Peyer's patch (tissue), 4 donors: ENCODE data around the gene PAAF1.

Experiments
- POLR2A ChIP-seq, 2 donors: fragments of 450-650 bp; IDR thresholded peaks; one replicate each; pipeline ENCODE4 v1.5.1; 2017; ENCODE audit warnings: antibody characterized with exemption in 2 of 2, mild to moderate bottlenecking in 2 of 2, moderate library complexity in 2 of 2
- TF ChIP-seq, protein P1 (sequence below), 6 experiments: fragments of 450-650 bp in 4 of 6; fragments of 200-600 bp in 2 of 6; sonication (generic) in 1 of 6; IDR thresholded peaks; one replicate each; pipeline ENCODE4 v1.5.1; 2017 to 2019; ENCODE audit warnings: antibody characterized with exemption in 6 of 6, mild to moderate bottlenecking in 3 of 6, moderate library complexity in 1 of 6

DNA sequence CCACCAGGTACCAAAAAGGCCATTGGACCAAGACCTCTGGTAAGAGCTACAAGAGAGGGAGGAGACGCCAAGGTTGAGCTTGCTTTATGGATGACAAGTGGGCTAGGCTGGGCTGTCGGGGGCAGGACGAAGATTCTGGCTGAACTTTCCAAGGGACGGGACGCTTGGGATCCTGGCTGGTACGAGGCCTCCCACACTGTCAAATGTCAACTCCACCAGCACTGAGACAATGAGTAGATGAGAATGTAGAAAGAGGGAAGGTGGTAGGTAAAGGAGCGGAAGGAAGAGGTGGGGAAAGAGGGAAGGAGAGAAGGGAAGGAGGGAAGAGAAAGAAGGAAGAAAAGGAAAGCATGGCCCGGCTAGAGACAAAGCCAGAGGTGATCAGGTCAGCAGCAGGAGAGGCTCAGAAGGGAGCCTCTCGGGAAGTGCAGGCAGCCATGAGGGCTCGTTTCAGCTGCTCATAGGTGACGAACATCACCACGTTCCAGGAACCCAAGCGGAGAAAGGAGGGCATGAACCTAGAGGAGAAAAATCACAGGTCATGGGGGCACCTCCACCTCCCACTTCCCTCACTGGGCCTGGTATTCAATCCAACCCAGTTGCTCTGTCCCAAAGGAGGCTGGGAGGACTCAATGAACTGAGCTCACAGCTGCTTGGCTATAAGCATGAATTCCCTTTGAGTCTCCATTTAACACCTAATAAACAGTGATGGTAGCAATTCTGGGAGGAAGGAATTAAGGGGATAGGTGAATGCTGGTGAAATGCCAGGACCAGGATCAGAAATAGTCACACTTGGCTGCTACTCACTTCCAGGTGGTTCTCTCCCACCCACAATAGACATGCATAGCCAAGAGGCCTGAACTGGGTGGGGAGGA lies 98.0 kb downstream of the PAAF1 start:
- TF ChIP-seq, protein P1, sequence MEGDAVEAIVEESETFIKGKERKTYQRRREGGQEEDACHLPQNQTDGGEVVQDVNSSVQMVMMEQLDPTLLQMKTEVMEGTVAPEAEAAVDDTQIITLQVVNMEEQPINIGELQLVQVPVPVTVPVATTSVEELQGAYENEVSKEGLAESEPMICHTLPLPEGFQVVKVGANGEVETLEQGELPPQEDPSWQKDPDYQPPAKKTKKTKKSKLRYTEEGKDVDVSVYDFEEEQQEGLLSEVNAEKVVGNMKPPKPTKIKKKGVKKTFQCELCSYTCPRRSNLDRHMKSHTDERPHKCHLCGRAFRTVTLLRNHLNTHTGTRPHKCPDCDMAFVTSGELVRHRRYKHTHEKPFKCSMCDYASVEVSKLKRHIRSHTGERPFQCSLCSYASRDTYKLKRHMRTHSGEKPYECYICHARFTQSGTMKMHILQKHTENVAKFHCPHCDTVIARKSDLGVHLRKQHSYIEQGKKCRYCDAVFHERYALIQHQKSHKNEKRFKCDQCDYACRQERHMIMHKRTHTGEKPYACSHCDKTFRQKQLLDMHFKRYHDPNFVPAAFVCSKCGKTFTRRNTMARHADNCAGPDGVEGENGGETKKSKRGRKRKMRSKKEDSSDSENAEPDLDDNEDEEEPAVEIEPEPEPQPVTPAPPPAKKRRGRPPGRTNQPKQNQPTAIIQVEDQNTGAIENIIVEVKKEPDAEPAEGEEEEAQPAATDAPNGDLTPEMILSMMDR (IDR thresholded peaks at IDR 0.05) = no peak
- no peak for TF ChIP-seq POLR2A (IDR thresholded peaks at IDR 0.05)
